Left ventricle myocardium inferior (tissue), 1 donor: ENCODE results near the gene CELF4. TPM values are rescaled to one million over a fixed set of nuclear protein-coding genes. Genes with fewer than 3 reads are reported as not detected.

ENCODE experiments used
- DNase-seq: peaks from one replicate; pipeline ENCODE4 v3.0.0-alpha.2; 2020
- H3K27ac ChIP-seq: fragments of 200-600 bp; replicated peaks from 2 replicates; pipeline ENCODE4 v1.8.0; 2021
- H3K27me3 ChIP-seq: fragments of 200-600 bp; 2 replicates; pipeline ENCODE4 v1.8.0; 2021; ENCODE audit warnings: low read depth
- H3K36me3 ChIP-seq: fragments of 200-600 bp; 2 replicates; pipeline ENCODE4 v1.8.0; 2021
- H3K4me1 ChIP-seq: fragments of 200-600 bp; 2 replicates; pipeline ENCODE4 v1.8.0; 2021
- H3K4me3 ChIP-seq: fragments of 200-600 bp; 2 replicates; pipeline ENCODE4 v1.8.0; 2021; ENCODE audit warnings: mild to moderate bottlenecking, moderate library complexity
- H3K9me3 ChIP-seq: fragments of 200-600 bp; replicated peaks from 2 replicates; pipeline ENCODE4 v1.8.0; 2021
- CTCF ChIP-seq: fragments of 200-600 bp; IDR thresholded peaks from 2 replicates; pipeline ENCODE4 v1.8.0; 2021; ENCODE audit warnings: antibody characterized with exemption, mild to moderate bottlenecking, borderline replicate concordance
- intact Hi-C: fragments of 100-400 bp; cut with micrococcal nuclease; formaldehyde crosslinking; loops from one replicate; pipeline ENCODE4 v1.11.0; 2022
- total RNA-seq: library from RNA; stranded (reverse); fragmentation: NEBNext Ultra II Directional; extraction: Animal tissue kit (Norgen Biotek cat#: 25700); gene quantifications from one replicate; pipeline ENCODE4 v1.2.1, GENCODE V29; 2021
- donor health status: DM: no; HTN: yes; CAD: no; lungs with severe emphysema.

Gene CELF4
- total RNA-seq, 1 donor from 2014 or later, result 0.60 TPM

DNA sequence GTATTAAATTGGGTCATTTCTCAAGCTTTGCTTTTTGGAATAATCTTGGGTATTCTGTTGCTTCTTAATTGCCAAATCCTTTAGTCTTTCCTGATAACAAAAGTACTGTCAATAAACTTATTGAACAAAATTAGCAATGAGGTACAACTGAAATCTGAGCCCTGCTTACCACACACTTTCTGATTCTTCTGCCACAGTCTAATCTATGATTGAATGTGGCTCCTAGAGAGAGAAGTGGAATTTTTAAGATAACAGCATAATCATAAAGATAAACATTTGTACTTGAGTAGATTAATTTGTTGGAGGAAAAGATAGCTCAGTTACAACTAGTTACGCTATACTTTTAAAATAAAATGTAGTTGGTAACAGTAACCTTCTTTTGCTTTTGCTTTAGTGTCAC lies 354.8 kb downstream of the CELF4 start:
- H3K4me1 ChIP-seq, result no peaks in the 10 kb centered on the region
- no peak overlapping the region for H3K4me3 ChIP-seq
- peaks cover 21% of the 10 kb centered on the region for H3K9me3 ChIP-seq
- no peaks in the 10 kb centered on the region for H3K27me3 ChIP-seq
- intact Hi-C loops, result no loop called here
- no peak for TF ChIP-seq CTCF
- no peak overlapping the region for H3K27ac ChIP-seq
- no peaks in the 10 kb centered on the region for H3K36me3 ChIP-seq
- no peak for DNase-seq

- H3K4me1 ChIP-seq, result no peaks in the 10 kb centered on the region
- DNase-seq, result no peak
- H3K36me3 ChIP-seq, result no peaks in the 10 kb centered on the region
- TF ChIP-seq CTCF, result no peak
- intact Hi-C loops, result no loop called here
- no peak overlapping the region for H3K27ac ChIP-seq
- no peak overlapping the region for H3K4me3 ChIP-seq
- peaks cover 22% of the 10 kb centered on the region for H3K9me3 ChIP-seq
- no peaks in the 10 kb centered on the region for H3K27me3 ChIP-seq
These were observed 358.3 kb downstream of the CELF4 start for GRCh38 chr18:37207343-37207742.

DNA sequence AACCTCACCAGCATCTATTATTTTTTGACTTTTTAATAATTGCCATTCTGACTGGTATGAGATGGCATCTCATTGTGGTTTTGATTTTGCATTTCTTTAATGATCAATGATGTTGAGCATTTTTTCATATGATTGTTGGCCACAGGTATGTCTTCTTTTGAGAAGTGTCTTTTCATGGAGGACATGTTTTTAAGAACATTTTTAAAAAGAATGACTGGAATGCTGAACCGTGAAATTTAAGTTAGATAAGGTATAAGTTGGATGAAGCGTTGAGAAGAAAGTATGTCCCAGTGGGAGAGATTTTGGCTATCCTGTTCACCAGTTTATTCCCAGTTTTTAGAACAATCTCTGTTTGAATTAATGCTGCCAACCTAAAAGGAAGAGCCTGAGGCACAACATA lies 365.9 kb downstream of the CELF4 start:
- H3K4me3 ChIP-seq, result no peak overlapping the region
- H3K36me3 ChIP-seq, result no peaks in the 10 kb centered on the region
- peaks cover 34% of the 10 kb centered on the region for H3K9me3 ChIP-seq
- DNase-seq, result no peak
- no peaks in the 10 kb centered on the region for H3K4me1 ChIP-seq
- no peak for TF ChIP-seq CTCF
- no peaks in the 10 kb centered on the region for H3K27me3 ChIP-seq
- intact Hi-C loops, result no loop called here
- no peak overlapping the region for H3K27ac ChIP-seq
